IMR-90 (cell line): Measurements from ENCODE around the gene TOE1. TPM values are rescaled to one million over a fixed set of nuclear protein-coding genes. Genes with fewer than 3 reads are reported as not detected.

Source experiments
- ATAC-seq: fragments of 200-7000 bp; cut with Tn5 transposase; 2 replicates; pipeline ENCODE4 v1.9.1; 2020; ENCODE audit warnings: low read depth, mild to moderate bottlenecking, moderate library complexity
- BruUV-seq: library from RNA; stranded (reverse); fragments of 400-500 nt; replicated peaks from 2 replicates; lab custom pipeline; 2021; lab: Mats Ljungman, UMichigan
- CTCF ChIA-PET: fragments of 300-600 bp; formaldehyde crosslinking; extraction: SDS; loops from one replicate; lab custom pipeline; 2021; ENCODE audit warnings: antibody characterized with exemption; lab: Yijun Ruan, JAX
- POLR2A ChIA-PET: fragments of 300-600 bp; sonication (Branson Sonifier 250); formaldehyde crosslinking; loops from one replicate; lab custom pipeline; 2022; ENCODE audit warnings: antibody characterized with exemption; ENCODE audit not compliant: unreplicated experiment; lab: Charles Lee
- DNase-seq: peaks from one replicate; pipeline ENCODE4 v3.0.0; 2013
- H2AFZ ChIP-seq: replicated peaks from 2 replicates; pipeline ENCODE3; 2013; ENCODE audit warnings: low read length, mild to moderate bottlenecking; ENCODE audit not compliant: poor library complexity
- H2AK5ac ChIP-seq: 2 replicates; pipeline ENCODE4 v1.6.1; 2013; ENCODE audit warnings: low read depth, low read length, inconsistent platforms
- H2AK9ac ChIP-seq: replicated peaks from 2 replicates; pipeline ENCODE3; 2013; ENCODE audit warnings: mild to moderate bottlenecking, low read depth, low read length, moderate library complexity; ENCODE audit not compliant: poor library complexity
- H2BK120ac ChIP-seq: 2 replicates; pipeline ENCODE4 v1.6.1; 2013; ENCODE audit warnings: low read depth, low read length, inconsistent platforms
- H2BK15ac ChIP-seq: 3 replicates; pipeline ENCODE4 v1.6.1; 2013; ENCODE audit warnings: low read depth, low read length, inconsistent platforms
- H2BK20ac ChIP-seq: 2 replicates; pipeline ENCODE4 v1.6.1; 2013; ENCODE audit warnings: low read depth, mild to moderate bottlenecking, inconsistent platforms, low read length, moderate library complexity
- H2BK5ac ChIP-seq: 2 replicates; pipeline ENCODE4 v1.6.1; 2013; ENCODE audit warnings: mild to moderate bottlenecking, low read depth, low read length, inconsistent platforms; ENCODE audit not compliant: poor library complexity, severe bottlenecking
- H3K14ac ChIP-seq: replicated peaks from 2 replicates; pipeline ENCODE4 v1.6.1; 2013; ENCODE audit warnings: low read depth, low read length, inconsistent platforms
- H3K18ac ChIP-seq: 2 replicates; pipeline ENCODE4 v1.6.1; 2013; ENCODE audit warnings: low read depth, low read length, control low read depth
- H3K23ac ChIP-seq: 2 replicates; pipeline ENCODE4 v1.6.1; 2013; ENCODE audit warnings: low read depth, low read length, inconsistent platforms
- H3K27ac ChIP-seq: 2 replicates; pipeline ENCODE4 v1.5.1; 2013; ENCODE audit warnings: mild to moderate bottlenecking, control low read depth, low read length; ENCODE audit not compliant: insufficient read depth
- H3K27me3 ChIP-seq: 2 replicates; pipeline ENCODE4 v1.6.1; 2013; ENCODE audit warnings: low read length; ENCODE audit not compliant: control insufficient read depth, insufficient read depth
- H3K36me3 ChIP-seq: 2 replicates; pipeline ENCODE4 v1.6.1; 2013; ENCODE audit warnings: low read length, mixed read lengths; ENCODE audit not compliant: control insufficient read depth, insufficient read depth
- H3K4ac ChIP-seq: 2 replicates; pipeline ENCODE4 v1.6.1; 2013; ENCODE audit warnings: low read depth, low read length, inconsistent platforms
- H3K4me1 ChIP-seq: 2 replicates; pipeline ENCODE4 v1.6.1; 2013; ENCODE audit warnings: low read length, mixed read lengths; ENCODE audit not compliant: control insufficient read depth, insufficient read depth
- H3K4me2 ChIP-seq: 2 replicates; pipeline ENCODE4 v1.6.1; 2013; ENCODE audit warnings: low read depth, mild to moderate bottlenecking, control low read depth, low read length, moderate library complexity
- H3K4me3 ChIP-seq: 2 replicates; pipeline ENCODE4 v1.5.1; 2013; ENCODE audit warnings: low read depth, mild to moderate bottlenecking, control low read depth, low read length, moderate library complexity; ENCODE audit not compliant: insufficient read depth
- H3K56ac ChIP-seq: 2 replicates; pipeline ENCODE4 v1.6.1; 2013; ENCODE audit warnings: low read length, inconsistent platforms; ENCODE audit not compliant: insufficient read depth; ENCODE audit errors: extremely low read depth
- H3K79me1 ChIP-seq, 2 experiments: 2 replicates each; pipeline ENCODE4 v1.6.1; 2013; ENCODE audit warnings: low read length in 2 of 2, inconsistent platforms in 1 of 2, low read depth in 1 of 2
- H3K9ac ChIP-seq: 2 replicates; pipeline ENCODE4 v1.6.1; 2013; ENCODE audit warnings: low read depth, low read length, control low read depth
- H3K9me1 ChIP-seq: 2 replicates; pipeline ENCODE4 v1.6.1; 2013; ENCODE audit warnings: low read length, inconsistent platforms; ENCODE audit not compliant: insufficient read depth
- H3K9me3 ChIP-seq: 2 replicates; pipeline ENCODE4 v1.6.1; 2013; ENCODE audit warnings: low read length; ENCODE audit not compliant: control insufficient read depth, insufficient read depth
- H4K20me1 ChIP-seq: 2 replicates; pipeline ENCODE4 v1.6.1; 2013; ENCODE audit warnings: low read length, inconsistent platforms; ENCODE audit not compliant: insufficient read depth
- H4K5ac ChIP-seq: 2 replicates; pipeline ENCODE4 v1.6.1; 2013; ENCODE audit warnings: mild to moderate bottlenecking, low read depth, low read length, control low read depth
- H4K8ac ChIP-seq, 2 experiments: 2 replicates each; pipeline ENCODE4 v1.6.1; 2013; ENCODE audit warnings: low read depth in 2 of 2, low read length in 2 of 2, control low read depth in 1 of 2, inconsistent platforms in 1 of 2
- H4K91ac ChIP-seq: 2 replicates; pipeline ENCODE4 v1.6.1; 2013; ENCODE audit warnings: low read depth, low read length, inconsistent platforms; ENCODE audit not compliant: insufficient read depth
- CEBPB ChIP-seq: IDR thresholded peaks from 2 replicates; pipeline ENCODE4 v1.6.1; 2012; ENCODE audit warnings: low read depth, low read length, improper control_type of control experiment
- CHD1 ChIP-seq: IDR thresholded peaks from 2 replicates; pipeline ENCODE4 v1.6.1; 2012; ENCODE audit warnings: low read depth, low read length, improper control_type of control experiment
- ELK1 ChIP-seq: fragments of 150-350 bp; IDR thresholded peaks from 2 replicates; pipeline ENCODE4 v1.6.1; 2016; ENCODE audit warnings: low read depth, mild to moderate bottlenecking, low read length, moderate library complexity, borderline replicate concordance
- FOS ChIP-seq: fragments of 150-350 bp; IDR thresholded peaks from 2 replicates; pipeline ENCODE4 v1.6.1; 2016; ENCODE audit warnings: low read depth, low read length
- MAFK ChIP-seq: IDR thresholded peaks from 2 replicates; pipeline ENCODE4 v1.6.1; 2012; ENCODE audit warnings: low read depth, low read length, improper control_type of control experiment
- NFE2L2 ChIP-seq: fragments of 150-350 bp; IDR thresholded peaks from 2 replicates; pipeline ENCODE4 v1.6.1; 2016; ENCODE audit warnings: low read depth, mild to moderate bottlenecking, low read length
- POLR2A ChIP-seq: IDR thresholded peaks from 2 replicates; pipeline ENCODE4 v1.6.1; 2012; ENCODE audit warnings: mild to moderate bottlenecking, low read depth, low read length
- RAD21 ChIP-seq: IDR thresholded peaks from 2 replicates; pipeline ENCODE4 v1.6.1; 2012; ENCODE audit warnings: low read length, improper control_type of control experiment
- RCOR1 ChIP-seq: IDR thresholded peaks from 2 replicates; pipeline ENCODE4 v1.6.1; 2012; ENCODE audit warnings: mild to moderate bottlenecking, low read length, improper control_type of control experiment; ENCODE audit not compliant: insufficient replicate concordance
- RFX5 ChIP-seq: IDR thresholded peaks from 2 replicates; pipeline ENCODE4 v1.8.0; 2012; ENCODE audit warnings: low read depth, mild to moderate bottlenecking, low read length, moderate library complexity
- SMC3 ChIP-seq: fragments of 150-350 bp; IDR thresholded peaks from 2 replicates; pipeline ENCODE4 v1.6.1; 2016; ENCODE audit warnings: low read depth, mild to moderate bottlenecking, antibody characterized with exemption, low read length, moderate library complexity
- USF2 ChIP-seq: fragments of 150-350 bp; IDR thresholded peaks from 2 replicates; pipeline ENCODE4 v1.6.1; 2017; ENCODE audit warnings: mild to moderate bottlenecking, antibody characterized with exemption, low read length, low read depth
- WGBS, 2 experiments: methylation state at CpG; one replicate each; pipeline versions ENCODE4 v1.1.5 to v1.1.7; 2013; ENCODE audit warnings: missing lambda C conversion rate in 2 of 2; ENCODE audit not compliant: insufficient read length in 1 of 2; ENCODE audit errors: extremely low coverage in 2 of 2; 5-methylcytosine and 5-hydroxymethylcytosine counted together
- dilution Hi-C: fragments of 300-500 bp; cut with HindIII; formaldehyde crosslinking; loops from one replicate; pipeline ENCODE4 v1.14.3; 2018; ENCODE audit warnings: low sequenced_read_pairs; ENCODE audit not compliant: unreplicated experiment
- in situ Hi-C: fragments of 300-500 bp; cut with MboI; formaldehyde crosslinking; loops from 3 replicates; pipeline ENCODE4 v1.14.3; 2019; ENCODE audit warnings: low sequenced_read_pairs, inconsistent platforms, mixed read lengths
- intact Hi-C: fragments of 100-400 bp; cut with micrococcal nuclease; formaldehyde crosslinking; loops from 2 replicates; pipeline ENCODE4 v1.10.0; 2022
- polyA plus RNA-seq, 3 experiments: library from polyadenylated mRNA; depleted of rRNA; stranded (reverse); fragments of >200 nt; gene quantifications; 2 replicates each; pipeline ENCODE4 v1.2.3, GENCODE V29; 2012; ENCODE audit warnings: low replicate concordance in 1 of 3
- total RNA-seq: library from RNA; depleted of rRNA; stranded (reverse); fragments of >200 nt; gene quantifications from 2 replicates; pipeline ENCODE4 v1.2.3, GENCODE V29; 2012
- TF ChIP-seq, protein P1 (sequence below): conservative IDR thresholded peaks from 2 replicates; pipeline ENCODE4 v1.5.1; 2012; ENCODE audit warnings: mild to moderate bottlenecking, low read depth, low read length, improper control_type of control experiment

The TOE1 gene
- total and polyA plus RNA-seq, 2 of the 4 experiments (the other 2 are of a cell fraction), result 15.5 to 18.6 TPM

DNA sequence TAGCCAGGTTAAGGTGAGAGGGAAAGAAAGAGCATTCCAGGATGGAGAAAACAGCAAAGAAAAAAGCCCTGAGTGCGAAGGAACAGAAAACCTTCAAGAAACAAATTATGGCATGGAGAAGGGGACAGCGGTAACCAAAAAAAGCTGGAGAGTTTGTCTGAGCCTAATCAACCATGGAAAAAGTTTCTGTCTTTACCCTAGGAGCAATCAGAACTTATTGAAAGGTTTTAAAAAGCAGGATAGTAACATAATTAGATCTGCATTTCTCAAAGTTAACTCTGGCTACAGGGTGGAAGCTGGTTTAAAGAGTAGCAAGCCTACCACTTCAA is 39.3 kb upstream of the TOE1 start:
- no peaks in the 10 kb centered on the region for H4K20me1 ChIP-seq
- no peaks in the 10 kb centered on the region for H3K9me3 ChIP-seq
- H4K5ac ChIP-seq, result no peak overlapping the region
- no peak overlapping the region for H3K27ac ChIP-seq
- no peak overlapping the region for H3K14ac ChIP-seq
- ATAC-seq, result no peak
- ChIA-PET CTCF (interaction anchor here (0.7 to 7.2 kb wide), 6 partner anchors 9 to 286 kb away, joined by 3 to 53 read pairs (median 5); no protein-coding TSS in a partner anchor), POLR2A (no interaction called here)
- no peak overlapping the region for H4K91ac ChIP-seq
- no peak overlapping the region for H2AK9ac ChIP-seq
- no peak overlapping the region for H3K56ac ChIP-seq
- H2BK20ac ChIP-seq, result no peak overlapping the region
- in situ Hi-C loops (loop anchor here (5.0 to 10.0 kb wide), 2 partner anchors 288 to 466 kb away; partner anchors contain the start of genes HECTD3 and UROD), dilution Hi-C loops (no loop called here), intact Hi-C loops (loop anchor here (1.0 to 10.0 kb wide), 7 partner anchors 93 to 583 kb away; partner anchors contain the start of genes BTBD19, DYNLT4, PLK3 and RNU5D-1)
- no peak overlapping the region for H3K9ac ChIP-seq
- H3K9me1 ChIP-seq, result peaks cover 3% of the 10 kb centered on the region; the same call in 1 of the 2 replicates
- H3K4ac ChIP-seq, result no peak overlapping the region
- no peak overlapping the region for H2BK5ac ChIP-seq
- H3K4me2 ChIP-seq, result no peak overlapping the region
- peaks cover 0 to 11% of the 10 kb centered on the region in 2 experiments; a peak in 2 of 4 replicates for H3K79me1 ChIP-seq
- whole genome bisulfite sequencing, 2 experiments, result no CpG with 5 or more reads among the region's 2 CpGs
- H3K4me3 ChIP-seq, result no peak overlapping the region
- DNase-seq, result no peak
- no peak overlapping the region for H2BK120ac ChIP-seq
- BruUV-seq, result no TSS peak
- H3K18ac ChIP-seq, result no peak overlapping the region
- H4K8ac ChIP-seq, result no peak overlapping the region
- no peak overlapping the region for H3K23ac ChIP-seq
- no peak overlapping the region for H2AK5ac ChIP-seq
- H3K27me3 ChIP-seq, result no peaks in the 10 kb centered on the region
- H2BK15ac ChIP-seq, result no peak overlapping the region
- TF ChIP-seq ELK1 (no peak), FOS (no peak), CHD1 (no peak), NFE2L2 (no peak), CEBPB (no peak), RCOR1 (no peak), RFX5 (no peak), USF2 (no peak), SMC3 (no peak), POLR2A (no peak), MAFK (no peak), RAD21 (no peak)
- TF ChIP-seq, protein P1, sequence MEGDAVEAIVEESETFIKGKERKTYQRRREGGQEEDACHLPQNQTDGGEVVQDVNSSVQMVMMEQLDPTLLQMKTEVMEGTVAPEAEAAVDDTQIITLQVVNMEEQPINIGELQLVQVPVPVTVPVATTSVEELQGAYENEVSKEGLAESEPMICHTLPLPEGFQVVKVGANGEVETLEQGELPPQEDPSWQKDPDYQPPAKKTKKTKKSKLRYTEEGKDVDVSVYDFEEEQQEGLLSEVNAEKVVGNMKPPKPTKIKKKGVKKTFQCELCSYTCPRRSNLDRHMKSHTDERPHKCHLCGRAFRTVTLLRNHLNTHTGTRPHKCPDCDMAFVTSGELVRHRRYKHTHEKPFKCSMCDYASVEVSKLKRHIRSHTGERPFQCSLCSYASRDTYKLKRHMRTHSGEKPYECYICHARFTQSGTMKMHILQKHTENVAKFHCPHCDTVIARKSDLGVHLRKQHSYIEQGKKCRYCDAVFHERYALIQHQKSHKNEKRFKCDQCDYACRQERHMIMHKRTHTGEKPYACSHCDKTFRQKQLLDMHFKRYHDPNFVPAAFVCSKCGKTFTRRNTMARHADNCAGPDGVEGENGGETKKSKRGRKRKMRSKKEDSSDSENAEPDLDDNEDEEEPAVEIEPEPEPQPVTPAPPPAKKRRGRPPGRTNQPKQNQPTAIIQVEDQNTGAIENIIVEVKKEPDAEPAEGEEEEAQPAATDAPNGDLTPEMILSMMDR, result no peak
- H3K4me1 ChIP-seq, result peaks cover 4% of the 10 kb centered on the region; the same call in 1 of the 2 replicates
- H2AFZ ChIP-seq, result no peak overlapping the region
- no peaks in the 10 kb centered on the region for H3K36me3 ChIP-seq
